ENCODE data around the gene DPH3.

GRCh38 chr3:16277471-16277870, 12.7 kb upstream of the DPH3 start:
- TF ChIP-seq HIVEP1 (CRISPR knock-in tag; IDR thresholded peaks at IDR 0.05), result no peak
- TF ChIP-seq MEF2A (IDR thresholded peaks at IDR 0.05; ENCODE audit: control insufficient read depth, low read depth, low read length), result no peak

Measured in K562 (cell line).